GM12872 (cell line): ENCODE measurements around the gene SND1.

Experiments used
- CTCF ChIP-seq: IDR thresholded peaks from 3 replicates; pipeline ENCODE4 v1.5.1; 2011; ENCODE audit warnings: low read depth, mild to moderate bottlenecking, low read length, moderate library complexity; ENCODE audit not compliant: insufficient read depth

The SND1 gene

GRCh38 chr7:127760436-127761031, 108.5 kb downstream of the SND1 start:
- no peak for TF ChIP-seq CTCF

GRCh38 chr7:127761196-127761595, 109.2 kb downstream of the SND1 start:
- no peak for TF ChIP-seq CTCF

GRCh38 chr7:127764681-127765080, 112.7 kb downstream of the SND1 start:
- no peak for TF ChIP-seq CTCF

GRCh38 chr7:127765150-127765549, 113.2 kb downstream of the SND1 start:
- no peak for TF ChIP-seq CTCF

- TF ChIP-seq CTCF, result no peak
Measured at GRCh38 chr7:127766831-127767459, 115.0 kb downstream of the SND1 start.

GRCh38 chr7:127768241-127768640, 116.2 kb downstream of the SND1 start:
- TF ChIP-seq CTCF, result no peak

- no peak for TF ChIP-seq CTCF
Measured at GRCh38 chr7:127769137-127769536, 117.1 kb downstream of the SND1 start.
